Ovary (tissue), 3 donors: ENCODE data around the gene AOPEP.

ENCODE experiments used
- CTCF ChIP-seq, 3 donors: fragments of 450-650 bp in 2 of 3; fragments of 200-600 bp in 1 of 3; IDR thresholded peaks; one replicate each; pipeline versions ENCODE4 v1.5.1 to v1.8.0; 2016 to 2022; ENCODE audit warnings: antibody characterized with exemption in 3 of 3, mild to moderate bottlenecking in 1 of 3
- EP300 ChIP-seq: sonication (generic); formaldehyde crosslinking; IDR thresholded peaks from one replicate; pipeline ENCODE4 v1.6.1; 2017; ENCODE audit warnings: antibody characterized with exemption
- donor health status: DM: no; HTN: no; CAD: no.

GRCh38 chr9:95009459-95009858, 283.0 kb downstream of the AOPEP start:
- no peak for TF ChIP-seq EP300
- no peak for TF ChIP-seq CTCF (IDR thresholded peaks at IDR 0.05)
